Measurements from ENCODE around the gene KIF1B. TPM values are rescaled to one million over a fixed set of nuclear protein-coding genes. Genes with fewer than 3 reads are reported as not detected.

KIF1B gene
- total RNA-seq, 1 experiment from 2014 or later = 28.1 TPM

- TF ChIP-seq REST (IDR thresholded peaks at IDR 0.05; ENCODE audit: low read depth) = no peak
These were observed 142.9 kb downstream of the KIF1B start (continued) for GRCh38 chr1:10353282-10353681.

- Histone ChIP-seq H3K9me2 (ENCODE audit: insufficient read depth) (no peaks in the 10 kb centered on the region), H2AFZ (ENCODE audit: low read depth, low read length, poor library complexity, severe bottlenecking) (no peak overlapping the region), H3K4me3 (replicated peaks in 1 of 2; ENCODE audit: low read depth in 1 of 2, low read length in 2 of 2) (no peak overlapping the region), H3K9me3 (ENCODE audit: control insufficient read depth in 1 of 2, insufficient read depth in 1 of 2, low read depth in 1 of 2, low read length in 2 of 2) (no peaks in the 10 kb centered on the region), H4K20me1 (ENCODE audit: insufficient read depth) (no peaks in the 10 kb centered on the region; the same call in 1 of the 2 replicates), H3K36me3 (ENCODE audit: control insufficient read depth in 1 of 2, insufficient read depth in 2 of 2, low read length in 2 of 2) (peaks cover 0 to 5% of the 10 kb centered on the region in 2 experiments; a peak in 2 of 4 replicates), H3K27me3 (ENCODE audit: insufficient read depth, low read length) (no peaks in the 10 kb centered on the region), H3K27ac (ENCODE audit: low read depth, low read length) (no peak overlapping the region), H3K4me1 (ENCODE audit: control insufficient read depth in 1 of 2, insufficient read depth in 2 of 2, low read length in 2 of 2) (no peaks in the 10 kb centered on the region), H3K4me2 (ENCODE audit: low read length) (no peak overlapping the region), H3K9ac (ENCODE audit: low read length) (no peak overlapping the region), H3K79me2 (ENCODE audit: insufficient read depth, low read length) (no peaks in the 10 kb centered on the region)
- ChIA-PET POLR2A (no interaction called here), RAD21 (ENCODE audit: low non-redundant PET in 1 of 2, low total read pairs in 2 of 2, uncharacterized antibody in 2 of 2, unreplicated experiment in 2 of 2) (no interaction called here), CTCF (no interaction called here)
- ATAC-seq (no peak), DNase-seq (ENCODE audit: low read depth, low spot score) (no peak)
- intact Hi-C loops (cut with micrococcal nuclease) = no loop called here
- BruUV-seq (replicated peaks) = no TSS peak
- TF ChIP-seq EGR1 (IDR thresholded peaks at IDR 0.05; ENCODE audit: low read depth) (no peak), SIN3A (IDR thresholded peaks at IDR 0.05; ENCODE audit: low read depth) (no peak), POLR2A (IDR thresholded peaks at IDR 0.05; ENCODE audit: borderline replicate concordance, extremely low read depth, insufficient read depth, insufficient read length) (no peak), EZH2 (IDR thresholded peaks at IDR 0.05) (no peak), POLR2AphosphoS5 (IDR thresholded peaks at IDR 0.05; ENCODE audit: low read depth, low read length) (no peak), ZNF274 (IDR thresholded peaks at IDR 0.05; ENCODE audit: low read depth, low read length) (no peak), FOSL1 (IDR thresholded peaks at IDR 0.05; ENCODE audit: low read depth) (no peak), JUND (IDR thresholded peaks at IDR 0.05) (no peak)
These were observed 143.3 kb downstream of the KIF1B start for GRCh38 chr1:10353693-10354092.

Measured in HCT116 (cell line).